Measurements from ENCODE around the gene ADCY6.

ADCY6 gene

GRCh38 chr12:48812389-48812788 is 23.5 kb upstream of the ADCY6 start:
- TF ChIP-seq, protein P1, sequence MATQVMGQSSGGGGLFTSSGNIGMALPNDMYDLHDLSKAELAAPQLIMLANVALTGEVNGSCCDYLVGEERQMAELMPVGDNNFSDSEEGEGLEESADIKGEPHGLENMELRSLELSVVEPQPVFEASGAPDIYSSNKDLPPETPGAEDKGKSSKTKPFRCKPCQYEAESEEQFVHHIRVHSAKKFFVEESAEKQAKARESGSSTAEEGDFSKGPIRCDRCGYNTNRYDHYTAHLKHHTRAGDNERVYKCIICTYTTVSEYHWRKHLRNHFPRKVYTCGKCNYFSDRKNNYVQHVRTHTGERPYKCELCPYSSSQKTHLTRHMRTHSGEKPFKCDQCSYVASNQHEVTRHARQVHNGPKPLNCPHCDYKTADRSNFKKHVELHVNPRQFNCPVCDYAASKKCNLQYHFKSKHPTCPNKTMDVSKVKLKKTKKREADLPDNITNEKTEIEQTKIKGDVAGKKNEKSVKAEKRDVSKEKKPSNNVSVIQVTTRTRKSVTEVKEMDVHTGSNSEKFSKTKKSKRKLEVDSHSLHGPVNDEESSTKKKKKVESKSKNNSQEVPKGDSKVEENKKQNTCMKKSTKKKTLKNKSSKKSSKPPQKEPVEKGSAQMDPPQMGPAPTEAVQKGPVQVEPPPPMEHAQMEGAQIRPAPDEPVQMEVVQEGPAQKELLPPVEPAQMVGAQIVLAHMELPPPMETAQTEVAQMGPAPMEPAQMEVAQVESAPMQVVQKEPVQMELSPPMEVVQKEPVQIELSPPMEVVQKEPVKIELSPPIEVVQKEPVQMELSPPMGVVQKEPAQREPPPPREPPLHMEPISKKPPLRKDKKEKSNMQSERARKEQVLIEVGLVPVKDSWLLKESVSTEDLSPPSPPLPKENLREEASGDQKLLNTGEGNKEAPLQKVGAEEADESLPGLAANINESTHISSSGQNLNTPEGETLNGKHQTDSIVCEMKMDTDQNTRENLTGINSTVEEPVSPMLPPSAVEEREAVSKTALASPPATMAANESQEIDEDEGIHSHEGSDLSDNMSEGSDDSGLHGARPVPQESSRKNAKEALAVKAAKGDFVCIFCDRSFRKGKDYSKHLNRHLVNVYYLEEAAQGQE (IDR thresholded peaks at IDR 0.05; ENCODE audit: low read depth): no peak
- no peak for TF ChIP-seq USF1 (IDR thresholded peaks at IDR 0.05)
- no peak for TF ChIP-seq CREB1 (IDR thresholded peaks at IDR 0.05; ENCODE audit: low read depth)
- TF ChIP-seq RAD21 (IDR thresholded peaks at IDR 0.05; ENCODE audit: low read depth): no peak

DNA sequence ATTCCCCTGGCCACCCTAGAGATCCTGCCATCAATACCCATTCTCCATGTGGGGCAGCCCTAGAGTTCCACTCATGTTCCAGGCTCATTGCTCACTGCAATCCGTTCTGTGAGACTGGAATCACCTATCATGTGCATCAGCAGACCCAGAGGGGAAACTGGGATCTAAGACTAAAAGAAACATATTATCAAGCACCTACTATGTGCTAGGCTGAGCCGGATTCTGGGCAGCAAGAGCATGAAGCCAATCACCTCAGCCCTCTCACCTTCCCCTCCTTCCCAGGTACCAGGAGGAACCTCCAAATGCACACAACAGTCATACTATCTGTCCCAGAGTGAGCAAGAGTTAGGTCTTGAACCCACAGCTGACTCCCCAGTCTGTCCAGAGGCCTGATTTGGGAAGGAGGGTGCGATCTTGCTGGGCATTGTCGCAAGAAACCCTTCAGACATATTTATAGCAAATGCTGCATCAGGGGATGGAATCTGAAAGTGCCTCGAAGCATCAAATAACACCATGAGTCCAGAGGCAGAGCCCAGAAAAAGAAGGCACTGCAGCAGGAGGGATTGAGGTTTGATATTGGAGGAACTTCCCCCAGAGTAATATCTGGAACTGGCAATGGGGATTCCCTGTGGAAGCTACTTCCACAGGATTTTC is 22.7 kb upstream of the ADCY6 start:
- no peak for TF ChIP-seq EGR1 (IDR thresholded peaks at IDR 0.05)
- TF ChIP-seq TEAD4 (IDR thresholded peaks at IDR 0.05): no peak
- TF ChIP-seq CREB1 (IDR thresholded peaks at IDR 0.05; ENCODE audit: low read depth): no peak

GRCh38 chr12:48810903-48811431 is 22.1 kb upstream of the ADCY6 start:
- TF ChIP-seq EP300 (IDR thresholded peaks at IDR 0.05; ENCODE audit: borderline replicate concordance) (no peak), ZBTB7A (IDR thresholded peaks at IDR 0.05; ENCODE audit: low read depth) (no peak), TAF1 (IDR thresholded peaks at IDR 0.05; ENCODE audit: low read depth) (no peak), CEBPB (IDR thresholded peaks at IDR 0.05) (no peak), USF1 (IDR thresholded peaks at IDR 0.05) (no peak), CREB1 (IDR thresholded peaks at IDR 0.05; ENCODE audit: low read depth) (no peak)
- TF ChIP-seq, protein P1 (IDR thresholded peaks at IDR 0.05; ENCODE audit: low read depth): no peak
- TF ChIP-seq, protein P2, sequence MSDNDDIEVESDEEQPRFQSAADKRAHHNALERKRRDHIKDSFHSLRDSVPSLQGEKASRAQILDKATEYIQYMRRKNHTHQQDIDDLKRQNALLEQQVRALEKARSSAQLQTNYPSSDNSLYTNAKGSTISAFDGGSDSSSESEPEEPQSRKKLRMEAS (IDR thresholded peaks at IDR 0.05): no peak

GRCh38 chr12:48807981-48808380 is 19.1 kb upstream of the ADCY6 start:
- TF ChIP-seq ZBTB7A (IDR thresholded peaks at IDR 0.05; ENCODE audit: low read depth): no peak
- no peak for TF ChIP-seq NFIC (IDR thresholded peaks at IDR 0.05)
- TF ChIP-seq RAD21 (IDR thresholded peaks at IDR 0.05; ENCODE audit: low read depth): no peak
- no peak for TF ChIP-seq EP300 (IDR thresholded peaks at IDR 0.05; ENCODE audit: borderline replicate concordance)
- TF ChIP-seq USF1 (IDR thresholded peaks at IDR 0.05): no peak
- no peak for TF ChIP-seq FOXM1 (IDR thresholded peaks at IDR 0.05; ENCODE audit: borderline replicate concordance, low read depth)

DNA sequence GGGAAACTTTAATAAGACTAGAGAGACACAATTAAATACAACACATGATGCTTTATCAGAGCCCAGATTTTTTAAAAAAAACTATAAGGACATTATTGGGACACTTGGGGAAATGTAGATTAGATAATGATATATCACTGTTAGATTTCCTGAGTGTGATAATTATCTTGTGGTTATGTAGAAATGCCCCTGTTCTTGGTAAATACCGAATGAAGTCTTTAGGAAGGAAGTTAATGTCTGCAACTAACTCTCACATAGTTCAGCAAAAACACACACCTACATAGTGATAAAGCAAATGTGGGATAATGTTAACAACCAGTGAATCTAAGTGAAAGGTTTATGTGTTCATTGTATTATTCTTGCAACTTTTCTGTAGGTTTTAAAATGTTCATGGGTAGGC is 14.8 kb upstream of the ADCY6 start:
- TF ChIP-seq RAD21 (IDR thresholded peaks at IDR 0.05; ENCODE audit: low read depth) (no peak), CEBPB (IDR thresholded peaks at IDR 0.05) (no peak), YY1 (IDR thresholded peaks at IDR 0.05; ENCODE audit: low read depth) (no peak), FOXM1 (IDR thresholded peaks at IDR 0.05; ENCODE audit: borderline replicate concordance, low read depth) (no peak)
- TF ChIP-seq, protein P2 (IDR thresholded peaks at IDR 0.05): no peak

GRCh38 chr12:48800971-48801370 is 12.1 kb upstream of the ADCY6 start:
- TF ChIP-seq TCF12 (IDR thresholded peaks at IDR 0.05; ENCODE audit: low read depth) (no peak), YY1 (IDR thresholded peaks at IDR 0.05; ENCODE audit: low read depth) (no peak), TAF1 (IDR thresholded peaks at IDR 0.05; ENCODE audit: low read depth) (no peak)

- TF ChIP-seq, protein P2 (IDR thresholded peaks at IDR 0.05): no peak
- TF ChIP-seq FOXM1 (IDR thresholded peaks at IDR 0.05; ENCODE audit: borderline replicate concordance, low read depth): no peak
- TF ChIP-seq TEAD4 (IDR thresholded peaks at IDR 0.05): no peak
These were observed 11.6 kb upstream of the ADCY6 start for GRCh38 chr12:48800457-48800856.
